Fibroblast of mammary gland (primary cell): Measurements from ENCODE around the gene ETFRF1.
A peak's percentile ranks its signal among the peaks of the same experiment; 100 is the strongest.

Source experiments
- DNase-seq: peaks from one replicate; pipeline ENCODE4 v3.0.0-alpha.2; 2010; ENCODE audit warnings: low read depth
- H3K4me3 ChIP-seq: 2 replicates; pipeline ENCODE4 v1.5.1; 2011; ENCODE audit warnings: low read depth, mild to moderate bottlenecking, low read length, moderate library complexity; ENCODE audit not compliant: control insufficient read depth
- CTCF ChIP-seq: conservative IDR thresholded peaks from 2 replicates; pipeline ENCODE4 v1.5.1; 2011; ENCODE audit warnings: low read depth, low read length, inconsistent platforms; ENCODE audit not compliant: control insufficient read depth, insufficient read depth

The ETFRF1 gene

DNA sequence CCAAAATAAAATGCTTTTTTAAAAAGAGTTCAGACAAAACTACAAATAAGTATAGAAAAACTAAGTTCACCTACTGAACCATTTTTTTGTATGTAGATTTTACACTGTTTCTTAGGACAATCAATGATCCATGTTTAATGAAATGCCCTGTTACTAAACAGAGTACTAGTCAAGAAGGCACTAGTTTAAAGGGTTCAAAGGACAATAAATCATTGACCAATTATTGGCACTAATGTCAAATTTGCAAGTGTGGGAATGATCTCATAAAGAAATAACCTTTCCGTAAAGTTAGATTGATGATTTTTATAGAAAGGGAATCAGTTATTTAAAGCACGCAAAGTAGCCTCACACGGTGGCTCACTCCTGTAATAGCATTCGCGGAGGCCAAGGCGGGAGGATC is 4.2 kb upstream of the ETFRF1 start:
- no peak for TF ChIP-seq CTCF
- no peak for DNase-seq
- no peak overlapping the region for H3K4me3 ChIP-seq

GRCh38 chr12:25194214-25194613 is 823 bp upstream of the ETFRF1 start:
- no peak overlapping the region for H3K4me3 ChIP-seq
- DNase-seq: no peak
- no peak for TF ChIP-seq CTCF

DNA sequence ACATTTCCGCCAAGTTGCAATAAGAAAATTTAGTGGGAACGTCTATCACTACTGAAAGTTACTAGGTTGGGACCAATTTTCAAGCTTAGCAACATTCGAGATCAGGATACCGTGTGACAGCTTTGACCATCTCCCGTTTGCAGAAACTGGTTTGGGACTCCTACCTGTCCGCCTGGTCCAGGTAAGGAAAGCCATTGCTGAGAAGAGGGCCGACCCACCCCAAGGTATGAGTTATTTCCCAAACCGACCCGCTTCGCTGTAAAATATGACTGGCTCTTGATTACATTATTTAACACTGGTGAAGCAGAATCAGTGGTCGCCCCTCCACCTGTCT is 348 bp upstream of the ETFRF1 start:
- no peak for DNase-seq
- TF ChIP-seq CTCF: no peak
- peak overlapping the region; percentile 79 for H3K4me3 ChIP-seq

DNA sequence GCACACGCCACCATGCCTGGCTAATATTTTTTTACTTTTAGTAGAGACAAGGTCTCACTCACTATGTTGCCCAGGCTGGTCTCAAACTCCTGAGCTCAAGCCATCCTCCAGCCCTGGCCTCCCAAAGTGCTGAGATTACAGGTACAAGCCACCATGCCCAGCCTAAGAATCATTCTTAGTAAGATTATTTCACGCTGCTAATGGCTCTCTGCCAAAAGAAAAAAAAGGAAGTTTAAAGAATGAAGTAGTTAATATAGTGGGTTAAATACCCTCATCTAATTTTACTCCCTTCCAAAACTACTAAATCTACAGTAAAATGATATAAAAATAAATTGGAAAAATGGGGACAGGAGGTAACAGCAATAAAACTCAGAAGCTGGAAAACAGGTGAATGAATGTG is 2.6 kb downstream of the ETFRF1 start:
- no peak for DNase-seq
- TF ChIP-seq CTCF: no peak
- no peak overlapping the region for H3K4me3 ChIP-seq

DNA sequence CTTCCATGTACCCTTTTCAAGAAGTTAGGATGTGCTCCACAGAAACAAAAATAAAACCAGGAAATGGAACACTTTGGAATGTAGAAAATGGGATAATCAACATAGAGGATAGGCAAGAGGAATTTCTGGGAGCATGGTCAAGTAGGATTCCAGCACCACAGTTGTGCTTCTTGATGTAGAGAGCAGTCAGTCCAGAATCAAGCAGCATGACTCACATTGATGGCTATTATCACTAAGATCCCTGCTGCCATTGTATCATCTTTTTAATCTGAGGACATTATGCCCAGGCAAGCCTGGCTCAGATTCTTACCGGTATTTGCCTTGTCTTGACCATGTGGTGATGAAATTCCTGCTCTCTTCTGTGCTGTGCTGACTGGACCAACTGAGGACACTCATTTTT is 5.7 kb downstream of the ETFRF1 start:
- DNase-seq: peak; percentile 24
- H3K4me3 ChIP-seq: no peak overlapping the region
- no peak for TF ChIP-seq CTCF

- no peak overlapping the region for H3K4me3 ChIP-seq
- no peak for TF ChIP-seq CTCF
- DNase-seq: no peak
These were observed 7.1 kb downstream of the ETFRF1 start for GRCh38 chr12:25202137-25202536.

GRCh38 chr12:25207411-25207810 is 12.4 kb downstream of the ETFRF1 start:
- no peak for DNase-seq
- no peak overlapping the region for H3K4me3 ChIP-seq
- TF ChIP-seq CTCF: no peak
